ENCODE results near the gene LIMK1. TPM values are rescaled to one million over a fixed set of nuclear protein-coding genes. Genes with fewer than 3 reads are reported as not detected.

LIMK1 gene
- total and polyA plus RNA-seq, 2 of the 4 experiments (the other 2 are of a cell fraction), result 25.8 to 48.0 TPM

DNA sequence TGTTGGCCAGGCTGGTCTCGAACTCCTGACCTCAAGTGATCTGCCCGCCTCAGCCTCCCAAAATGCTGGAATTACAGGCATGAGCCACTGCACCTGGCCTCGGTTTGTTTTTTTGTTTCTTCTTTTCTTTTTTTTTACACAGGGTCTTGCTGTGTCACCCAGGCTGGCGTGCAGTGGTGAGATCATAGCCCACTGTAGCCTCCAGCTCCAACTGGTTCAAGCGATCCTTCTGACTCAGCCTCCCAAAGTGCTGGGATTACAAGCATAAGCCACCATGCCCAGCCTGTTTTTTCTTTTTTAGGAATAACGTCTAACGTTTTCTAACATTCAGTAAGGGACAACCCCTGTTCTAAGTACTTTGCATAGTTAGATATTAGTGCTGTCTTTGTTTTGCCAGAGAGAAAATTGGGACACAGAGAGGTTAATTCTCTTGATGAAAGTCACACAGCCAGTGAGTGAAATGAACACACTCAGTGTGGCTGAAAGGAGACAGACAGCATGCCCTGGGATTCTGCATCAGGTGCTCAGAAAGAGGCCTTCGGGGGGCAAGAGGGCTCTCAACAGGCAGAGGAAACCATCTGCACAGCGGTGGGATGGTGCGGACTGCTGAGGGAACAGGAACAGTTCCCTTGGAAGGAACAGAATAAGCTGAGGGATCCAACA lies 4.3 kb downstream of the LIMK1 start:
- Histone ChIP-seq H3K23ac (ENCODE audit: low read depth, low read length) (no peak overlapping the region), H3K4me1 (ENCODE audit: control insufficient read depth, insufficient read depth, low read length) (peaks cover 19% of the 10 kb centered on the region), H3K36me3 (ENCODE audit: control insufficient read depth, insufficient read depth, low read length) (peaks cover 22% of the 10 kb centered on the region), H3K4me2 (ENCODE audit: low read depth, low read length) (no peak overlapping the region), H2BK15ac (ENCODE audit: low read depth, low read length) (no peak overlapping the region), H2AK9ac (replicated peaks; ENCODE audit: low read depth, low read length, poor library complexity) (no peak overlapping the region), H2AK5ac (ENCODE audit: low read depth, low read length) (no peak overlapping the region), H3K27ac (ENCODE audit: insufficient read depth, low read length) (no peak overlapping the region), H3K4ac (ENCODE audit: low read depth, low read length) (no peak overlapping the region), H3K79me1 (ENCODE audit: low read depth in 1 of 2, low read length in 2 of 2) (peaks cover 25 to 73% of the 10 kb centered on the region in 2 experiments), H3K18ac (ENCODE audit: low read depth, low read length) (no peak overlapping the region), H3K14ac (replicated peaks; ENCODE audit: low read depth, low read length) (no peak overlapping the region), H3K9me1 (ENCODE audit: insufficient read depth, low read length) (peaks cover 15% of the 10 kb centered on the region), H2BK120ac (ENCODE audit: low read depth, low read length) (no peak overlapping the region), H4K20me1 (ENCODE audit: insufficient read depth, low read length) (peaks cover 3% of the 10 kb centered on the region; the same call in 1 of the 2 replicates), H3K27me3 (ENCODE audit: control insufficient read depth, insufficient read depth, low read length) (no peaks in the 10 kb centered on the region), H4K8ac (ENCODE audit: low read depth in 2 of 2, low read length in 2 of 2) (no peak overlapping the region), H3K4me3 (ENCODE audit: insufficient read depth, low read depth, low read length) (no peak overlapping the region), H2BK5ac (ENCODE audit: low read depth, low read length, poor library complexity, severe bottlenecking) (no peak overlapping the region), H3K56ac (ENCODE audit: extremely low read depth, insufficient read depth, low read length) (no peak overlapping the region), H2BK20ac (ENCODE audit: low read depth, low read length) (no peak overlapping the region), H4K5ac (ENCODE audit: low read depth, low read length) (no peak overlapping the region), H2AFZ (replicated peaks; ENCODE audit: low read length, poor library complexity) (no peak overlapping the region), H3K9me3 (ENCODE audit: control insufficient read depth, insufficient read depth, low read length) (no peaks in the 10 kb centered on the region), H3K9ac (ENCODE audit: low read depth, low read length) (no peak overlapping the region), H4K91ac (ENCODE audit: insufficient read depth, low read depth, low read length) (no peak overlapping the region)
- DNase-seq (no peak), ATAC-seq (ENCODE audit: low read depth) (no peak)
- TF ChIP-seq RAD21 (IDR thresholded peaks at IDR 0.05; ENCODE audit: low read length) (no peak), CEBPB (IDR thresholded peaks at IDR 0.05; ENCODE audit: low read depth, low read length) (no peak), MAFK (IDR thresholded peaks at IDR 0.05; ENCODE audit: low read depth, low read length) (no peak), MXI1 (IDR thresholded peaks at IDR 0.05; ENCODE audit: borderline replicate concordance, low read depth, low read length) (no peak), MAZ (IDR thresholded peaks at IDR 0.05; ENCODE audit: borderline replicate concordance, low read depth, low read length) (no peak), BHLHE40 (IDR thresholded peaks at IDR 0.05; ENCODE audit: low read depth, low read length) (no peak), POLR2A (IDR thresholded peaks at IDR 0.05; ENCODE audit: low read depth, low read length) (no peak), NFE2L2 (IDR thresholded peaks at IDR 0.05; ENCODE audit: low read depth, low read length) (no peak), RCOR1 (IDR thresholded peaks at IDR 0.05; ENCODE audit: insufficient replicate concordance, low read length) (no peak), RFX5 (IDR thresholded peaks at IDR 0.05; ENCODE audit: low read depth, low read length) (no peak), FOS (IDR thresholded peaks at IDR 0.05; ENCODE audit: low read depth, low read length) (no peak), SMC3 (IDR thresholded peaks at IDR 0.05; ENCODE audit: low read depth, low read length) (no peak)
- TF ChIP-seq, protein P1, sequence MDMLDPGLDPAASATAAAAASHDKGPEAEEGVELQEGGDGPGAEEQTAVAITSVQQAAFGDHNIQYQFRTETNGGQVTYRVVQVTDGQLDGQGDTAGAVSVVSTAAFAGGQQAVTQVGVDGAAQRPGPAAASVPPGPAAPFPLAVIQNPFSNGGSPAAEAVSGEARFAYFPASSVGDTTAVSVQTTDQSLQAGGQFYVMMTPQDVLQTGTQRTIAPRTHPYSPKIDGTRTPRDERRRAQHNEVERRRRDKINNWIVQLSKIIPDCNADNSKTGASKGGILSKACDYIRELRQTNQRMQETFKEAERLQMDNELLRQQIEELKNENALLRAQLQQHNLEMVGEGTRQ (IDR thresholded peaks at IDR 0.05; ENCODE audit: low read depth, low read length), result no peak
- TF ChIP-seq, protein P2, sequence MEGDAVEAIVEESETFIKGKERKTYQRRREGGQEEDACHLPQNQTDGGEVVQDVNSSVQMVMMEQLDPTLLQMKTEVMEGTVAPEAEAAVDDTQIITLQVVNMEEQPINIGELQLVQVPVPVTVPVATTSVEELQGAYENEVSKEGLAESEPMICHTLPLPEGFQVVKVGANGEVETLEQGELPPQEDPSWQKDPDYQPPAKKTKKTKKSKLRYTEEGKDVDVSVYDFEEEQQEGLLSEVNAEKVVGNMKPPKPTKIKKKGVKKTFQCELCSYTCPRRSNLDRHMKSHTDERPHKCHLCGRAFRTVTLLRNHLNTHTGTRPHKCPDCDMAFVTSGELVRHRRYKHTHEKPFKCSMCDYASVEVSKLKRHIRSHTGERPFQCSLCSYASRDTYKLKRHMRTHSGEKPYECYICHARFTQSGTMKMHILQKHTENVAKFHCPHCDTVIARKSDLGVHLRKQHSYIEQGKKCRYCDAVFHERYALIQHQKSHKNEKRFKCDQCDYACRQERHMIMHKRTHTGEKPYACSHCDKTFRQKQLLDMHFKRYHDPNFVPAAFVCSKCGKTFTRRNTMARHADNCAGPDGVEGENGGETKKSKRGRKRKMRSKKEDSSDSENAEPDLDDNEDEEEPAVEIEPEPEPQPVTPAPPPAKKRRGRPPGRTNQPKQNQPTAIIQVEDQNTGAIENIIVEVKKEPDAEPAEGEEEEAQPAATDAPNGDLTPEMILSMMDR (conservative IDR thresholded peaks at IDR 0.05; ENCODE audit: low read depth, low read length), result no peak
- TF ChIP-seq, protein P3, sequence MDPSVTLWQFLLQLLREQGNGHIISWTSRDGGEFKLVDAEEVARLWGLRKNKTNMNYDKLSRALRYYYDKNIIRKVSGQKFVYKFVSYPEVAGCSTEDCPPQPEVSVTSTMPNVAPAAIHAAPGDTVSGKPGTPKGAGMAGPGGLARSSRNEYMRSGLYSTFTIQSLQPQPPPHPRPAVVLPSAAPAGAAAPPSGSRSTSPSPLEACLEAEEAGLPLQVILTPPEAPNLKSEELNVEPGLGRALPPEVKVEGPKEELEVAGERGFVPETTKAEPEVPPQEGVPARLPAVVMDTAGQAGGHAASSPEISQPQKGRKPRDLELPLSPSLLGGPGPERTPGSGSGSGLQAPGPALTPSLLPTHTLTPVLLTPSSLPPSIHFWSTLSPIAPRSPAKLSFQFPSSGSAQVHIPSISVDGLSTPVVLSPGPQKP (IDR thresholded peaks at IDR 0.05; ENCODE audit: borderline replicate concordance, low read depth, low read length), result no peak
- dilution Hi-C loops (cut with HindIII; ENCODE audit: low sequenced_read_pairs, unreplicated experiment), result no loop called here
- ChIA-PET POLR2A (ENCODE audit: unreplicated experiment) (no interaction called here), CTCF (interaction anchor here (0.6 kb wide), 2 partner anchors 87 to 246 kb away, joined by 4 to 5 read pairs; partner anchors contain the start of gene METTL27)
- 100% methylated on average over 5 of the region's 10 CpGs; no CpG with 5 or more reads in 1 of the 2 experiments for WGBS, 2 experiments (ENCODE audit: extremely low coverage in 2 of 2, insufficient read length in 1 of 2)
- intact Hi-C loops (cut with micrococcal nuclease), result no loop called here
- BruUV-seq (replicated peaks), result no TSS peak
- in situ Hi-C loops (cut with MboI; ENCODE audit: low sequenced_read_pairs), result no loop called here

Measured in IMR-90 (cell line).